GM12874 (cell line): Measurements from ENCODE around the gene STXBP5L.

Experiments used
- CTCF ChIP-seq: IDR thresholded peaks from 2 replicates; pipeline ENCODE4 v1.5.1; 2011; ENCODE audit warnings: low read depth, mild to moderate bottlenecking, control low read depth, low read length, moderate library complexity; ENCODE audit not compliant: insufficient read depth

The STXBP5L gene

GRCh38 chr3:121431726-121432517 is 523.9 kb downstream of the STXBP5L start:
- TF ChIP-seq CTCF: no peak

- no peak for TF ChIP-seq CTCF
Observed at GRCh38 chr3:121436074-121436473, 528.1 kb downstream of the STXBP5L start.

GRCh38 chr3:121436641-121437040 is 528.6 kb downstream of the STXBP5L start:
- no peak for TF ChIP-seq CTCF

GRCh38 chr3:121443456-121443855 is 535.5 kb downstream of the STXBP5L start:
- no peak for TF ChIP-seq CTCF

GRCh38 chr3:121462565-121462964 is 554.6 kb downstream of the STXBP5L start:
- no peak for TF ChIP-seq CTCF

GRCh38 chr3:121463745-121464144 is 555.7 kb downstream of the STXBP5L start:
- no peak for TF ChIP-seq CTCF

GRCh38 chr3:121467085-121467484 is 559.1 kb downstream of the STXBP5L start:
- no peak for TF ChIP-seq CTCF
